GM18498 (cell line): ENCODE results near the gene TMEM143.
A peak's percentile ranks its signal among the peaks of the same experiment; 100 is the strongest.
"Not testable (repeated sequence)": the region's sequence is repeated elsewhere in the genome, so short reads cannot be mapped to it uniquely, and the experiment has no call there.

Source experiments
- ATAC-seq: cut with Tn5 transposase; IDR thresholded peaks from one replicate; pipeline ENCODE4 v1.9.1; 2021; ENCODE audit warnings: mild to moderate bottlenecking, moderate library complexity; ENCODE audit not compliant: unreplicated experiment

The TMEM143 gene

DNA sequence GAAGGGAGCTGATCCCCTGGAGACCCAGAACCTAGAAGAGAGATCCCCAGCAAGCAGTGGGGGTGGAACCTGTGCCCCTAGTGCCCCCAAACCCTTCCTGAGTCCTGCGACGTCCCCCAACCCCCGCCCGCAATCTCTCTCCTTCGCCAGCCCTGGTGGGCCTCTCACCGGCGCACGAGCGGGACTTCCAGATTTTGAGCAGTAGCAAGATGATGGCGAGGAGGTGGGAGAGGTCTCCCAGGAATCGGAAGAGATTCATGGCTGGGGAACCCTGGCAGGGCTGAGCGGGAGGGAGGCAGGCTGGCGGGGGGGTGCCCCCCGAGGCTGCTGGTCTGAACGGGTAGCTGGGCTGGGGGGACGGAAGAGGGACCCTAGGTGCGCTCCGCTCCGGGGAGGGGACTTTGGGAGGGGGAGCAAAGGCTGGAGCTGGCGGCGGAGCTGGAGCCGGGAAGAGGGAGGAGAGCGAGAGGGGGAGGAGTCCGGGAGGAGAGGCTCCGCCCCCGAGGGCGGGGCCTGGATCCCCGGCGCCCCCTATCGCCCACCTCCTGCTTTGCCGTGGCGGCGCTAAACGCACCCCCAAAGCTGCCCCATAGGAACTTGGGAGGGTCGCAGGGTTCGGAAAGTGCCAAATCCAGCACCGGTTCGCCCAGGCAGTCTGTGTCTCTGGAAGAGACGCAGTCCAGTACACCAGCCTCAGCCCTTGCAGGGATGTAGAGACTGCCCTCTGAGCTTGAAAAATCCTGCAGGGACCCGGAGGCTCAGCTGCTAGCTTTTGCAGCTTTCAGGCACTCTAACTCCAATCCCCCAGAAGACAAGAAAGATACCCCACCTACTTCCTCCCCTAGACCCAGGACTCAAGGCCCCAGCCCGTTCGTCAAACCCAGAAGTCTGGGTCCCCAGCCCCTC, 27.6 kb upstream of the TMEM143 start, which contains the start of gene KDELR1:
Gene KDELR1, minus strand, starts transcription at position 452 of the 906 bp plus-strand sequence. Its CDS starts 193 bp downstream, at position 259.
- peak; percentile 75 for ATAC-seq

DNA sequence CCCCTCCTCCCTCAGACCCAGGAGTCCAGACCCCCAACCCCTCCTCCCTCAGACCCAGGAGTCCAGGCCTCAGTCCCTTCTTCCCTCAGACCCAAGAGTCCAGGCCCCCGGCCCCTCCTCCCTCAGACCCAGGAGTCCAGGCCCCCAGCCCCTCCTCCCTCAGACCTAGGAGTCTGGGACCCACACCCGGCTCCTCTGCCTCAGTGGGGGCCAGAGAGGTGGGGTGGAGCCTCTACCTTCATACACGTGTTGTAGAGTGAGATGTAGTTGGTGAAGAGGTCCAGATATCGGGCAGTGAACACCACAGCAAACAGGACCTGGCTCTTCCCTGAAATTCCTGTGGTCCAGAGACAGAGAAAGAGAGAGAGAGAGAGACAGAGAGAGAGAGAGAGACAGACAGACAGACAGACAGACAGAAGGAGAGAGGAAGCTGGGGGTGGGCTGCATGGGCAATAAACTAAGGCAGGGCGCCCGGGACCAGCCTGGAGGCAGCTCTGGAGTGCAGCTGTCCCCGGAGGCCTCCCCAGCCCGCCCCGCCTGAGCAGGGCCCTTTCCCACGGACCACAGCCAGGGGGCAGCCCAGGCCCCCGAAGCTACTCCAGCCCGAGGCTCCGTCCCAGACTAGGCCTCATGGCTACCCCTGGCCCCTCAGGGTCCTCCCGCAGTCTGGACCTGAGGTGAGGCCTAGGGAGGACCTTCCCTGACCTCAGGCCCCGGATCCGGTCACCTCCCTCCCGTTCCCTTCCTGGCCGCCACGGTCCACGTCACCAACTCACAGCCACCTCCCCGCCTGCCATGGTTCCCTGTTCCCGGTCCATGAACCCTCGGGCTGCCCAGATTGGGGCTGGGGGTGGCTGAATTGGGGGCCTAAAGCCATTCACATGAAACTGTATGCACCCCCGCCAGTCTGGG, 26.7 kb upstream of the TMEM143 start:
- peak; percentile 53 for ATAC-seq

DNA sequence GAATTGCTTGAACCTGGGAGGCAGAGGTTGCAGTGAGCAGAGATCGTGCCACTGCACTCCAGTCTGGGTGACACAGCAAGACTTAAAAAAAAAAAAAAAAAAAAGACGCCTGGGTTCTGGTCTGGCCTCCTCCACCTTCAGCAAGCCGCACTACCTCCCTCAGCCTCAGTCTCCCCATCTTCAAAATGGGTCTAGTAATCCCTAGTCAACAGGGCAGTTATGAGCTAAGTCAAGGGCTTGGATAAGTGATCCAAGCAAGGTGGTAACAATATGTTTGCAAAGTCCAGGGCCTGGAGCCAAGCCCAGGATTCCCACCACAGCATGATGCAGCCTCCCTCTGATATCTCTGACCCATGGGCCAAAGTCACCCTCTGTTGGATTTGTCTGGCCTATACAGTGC, 23.2 kb upstream of the TMEM143 start:
- no peak for ATAC-seq

DNA sequence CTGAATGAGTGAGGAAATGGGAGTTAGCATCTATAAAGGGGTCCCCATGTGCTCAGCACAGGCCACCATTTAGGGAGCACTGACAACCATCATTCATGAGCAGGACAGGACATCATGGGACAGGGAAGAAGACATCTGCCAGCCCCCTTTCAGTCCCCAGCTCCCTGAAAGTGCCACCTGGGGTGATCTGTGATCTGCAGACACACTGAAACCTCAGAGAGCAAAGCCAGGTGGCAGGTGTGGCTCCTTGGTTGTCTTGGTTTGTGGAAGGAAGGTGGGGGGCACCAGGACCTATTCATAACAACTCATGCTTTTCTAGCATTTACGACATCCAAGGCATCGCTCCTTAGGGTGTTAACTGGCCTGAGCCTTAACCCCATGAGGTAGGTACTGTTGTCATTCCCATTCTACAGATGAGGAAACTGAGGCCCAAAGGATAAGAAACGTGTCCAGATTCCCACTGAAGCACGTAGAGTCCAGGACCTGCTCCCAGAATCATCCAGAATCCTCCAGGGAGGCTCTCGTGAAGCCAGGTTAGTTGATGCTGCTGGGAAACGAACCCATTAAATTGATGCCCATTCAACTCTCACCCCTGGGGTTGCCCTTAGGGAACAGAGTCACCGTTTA, 21.8 kb upstream of the TMEM143 start:
- no peak for ATAC-seq

DNA sequence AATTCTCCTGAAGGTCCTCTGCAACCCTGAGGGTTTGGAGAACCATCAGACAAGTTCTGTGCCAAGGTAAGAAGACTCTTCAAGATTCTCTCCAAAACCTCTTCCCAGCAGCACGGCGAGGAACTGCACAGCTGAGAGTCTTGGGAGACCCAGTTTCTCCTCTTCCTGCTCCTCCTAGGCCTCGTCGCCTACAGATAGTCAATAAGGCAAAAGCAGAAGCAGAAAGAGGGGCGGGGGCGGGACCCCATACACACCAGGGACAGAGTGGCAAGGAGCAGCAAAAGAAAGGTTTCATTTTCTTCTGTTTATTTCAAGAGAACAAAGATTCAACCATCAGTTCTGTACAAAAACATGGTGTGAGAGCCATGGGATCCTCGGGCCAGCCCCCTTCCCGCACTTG, 18.5 kb upstream of the TMEM143 start:
- no peak for ATAC-seq

DNA sequence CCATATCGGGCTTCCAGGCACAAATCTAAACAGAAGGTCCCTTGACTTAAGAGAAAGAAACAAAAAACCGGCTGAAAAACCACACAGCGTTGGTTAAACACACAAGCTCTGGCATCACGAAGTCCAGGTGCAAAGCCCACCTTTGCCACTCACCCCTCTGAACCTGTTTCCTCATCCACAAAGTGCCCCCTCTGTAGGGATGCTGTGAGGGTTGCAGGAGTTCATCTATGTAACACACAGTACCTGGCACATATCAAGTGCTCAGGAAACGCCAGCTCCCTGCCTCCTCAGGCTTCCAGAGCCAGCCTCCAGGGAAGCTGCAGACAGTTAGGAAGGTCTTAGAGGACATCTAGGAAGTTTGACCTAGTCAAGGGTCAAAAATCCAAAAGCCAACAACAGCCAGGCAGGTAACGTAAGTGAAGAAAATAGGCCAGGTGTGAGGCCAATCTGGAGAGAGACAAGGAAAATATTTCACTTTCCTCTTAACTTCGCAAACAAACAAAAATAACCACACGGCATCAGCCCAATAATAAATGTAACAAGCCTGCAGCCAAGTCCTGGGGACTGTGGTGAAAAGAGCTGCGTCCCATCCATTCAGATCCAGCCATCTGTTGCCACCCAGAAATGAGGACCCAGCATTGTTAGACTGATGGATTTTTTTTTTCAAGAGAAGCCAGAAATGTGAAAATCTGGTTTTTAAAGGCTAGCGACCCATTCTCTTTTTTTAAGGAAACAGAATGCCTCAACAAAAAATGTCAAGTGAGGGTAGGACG, 17.6 kb upstream of the TMEM143 start:
- ATAC-seq, result no peak

DNA sequence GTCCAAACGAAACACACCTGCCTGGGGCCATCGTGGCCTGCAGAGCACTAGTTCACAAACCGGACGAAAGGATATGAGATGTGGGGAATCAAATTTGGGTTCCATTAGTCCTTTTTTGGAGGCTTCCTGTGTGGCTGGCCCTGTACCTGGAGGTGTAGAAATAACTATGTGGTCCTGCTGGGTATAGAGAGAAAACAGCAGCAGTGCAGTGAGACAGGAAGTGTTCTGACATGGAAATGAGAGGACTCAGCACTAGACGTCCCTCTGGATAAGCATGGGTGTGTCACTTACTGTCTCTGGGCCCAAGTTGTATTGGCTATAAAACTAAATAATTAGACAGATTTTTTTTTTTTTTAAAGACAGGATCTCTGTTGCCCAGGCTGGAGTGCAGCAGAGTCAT, 15.3 kb upstream of the TMEM143 start:
- ATAC-seq, result no peak

DNA sequence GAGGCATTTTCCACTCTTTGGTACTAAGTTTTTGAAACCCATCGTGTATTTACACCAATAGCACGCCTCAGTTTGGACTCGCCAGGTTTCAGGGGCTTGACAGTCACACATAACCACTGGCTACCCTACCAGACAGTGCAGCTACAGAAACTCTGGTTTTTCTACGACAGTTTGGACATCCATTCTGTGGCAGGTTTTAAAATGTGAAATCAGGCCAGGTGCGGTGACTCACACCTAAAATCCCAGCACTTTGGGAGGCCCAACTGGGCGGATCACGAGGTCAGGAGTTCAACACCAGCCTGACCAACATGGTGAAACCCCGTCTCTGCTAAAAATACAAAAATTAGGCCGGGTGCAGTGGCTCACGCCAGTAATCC, 14.4 kb upstream of the TMEM143 start:
- ATAC-seq, result no peak

DNA sequence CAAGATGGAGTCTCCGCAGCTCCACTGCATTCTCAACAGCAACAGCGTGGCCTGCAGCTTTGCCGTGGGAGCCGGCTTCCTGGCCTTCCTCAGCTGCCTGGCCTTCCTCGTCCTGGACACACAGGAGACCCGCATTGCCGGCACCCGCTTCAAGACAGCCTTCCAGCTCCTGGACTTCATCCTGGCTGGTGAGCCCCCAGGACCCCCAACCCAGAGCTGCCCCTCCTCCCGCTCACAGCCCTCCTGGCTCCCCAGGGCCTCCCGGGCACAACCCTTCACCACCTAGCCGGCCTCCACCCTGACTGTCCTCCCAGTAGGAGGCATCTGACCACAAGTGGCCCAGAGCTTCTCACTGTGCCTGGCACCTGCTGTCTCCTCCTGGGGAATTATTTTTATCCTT, 9.8 kb upstream of the TMEM143 start:
- no peak for ATAC-seq

DNA sequence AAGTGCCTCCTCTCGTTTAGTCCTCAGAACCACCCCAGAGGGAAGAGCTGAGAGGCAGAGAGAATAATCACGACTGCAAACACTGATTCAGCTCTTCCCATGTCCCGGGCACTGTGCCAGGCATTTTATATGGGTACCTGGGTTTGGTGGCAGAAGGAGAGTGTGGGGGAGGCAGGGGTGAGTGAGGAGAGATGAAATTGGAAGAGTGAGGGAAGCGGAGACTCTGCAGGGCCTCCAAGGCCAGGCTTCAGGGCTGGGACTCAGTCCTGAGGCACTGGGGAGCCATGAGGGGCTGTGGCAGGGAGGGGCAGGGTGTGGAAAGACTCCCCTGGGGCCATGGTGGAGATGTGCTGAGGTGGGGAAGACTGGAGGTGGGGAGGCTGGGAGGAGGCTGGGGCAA, 9.2 kb upstream of the TMEM143 start:
- no peak for ATAC-seq

DNA sequence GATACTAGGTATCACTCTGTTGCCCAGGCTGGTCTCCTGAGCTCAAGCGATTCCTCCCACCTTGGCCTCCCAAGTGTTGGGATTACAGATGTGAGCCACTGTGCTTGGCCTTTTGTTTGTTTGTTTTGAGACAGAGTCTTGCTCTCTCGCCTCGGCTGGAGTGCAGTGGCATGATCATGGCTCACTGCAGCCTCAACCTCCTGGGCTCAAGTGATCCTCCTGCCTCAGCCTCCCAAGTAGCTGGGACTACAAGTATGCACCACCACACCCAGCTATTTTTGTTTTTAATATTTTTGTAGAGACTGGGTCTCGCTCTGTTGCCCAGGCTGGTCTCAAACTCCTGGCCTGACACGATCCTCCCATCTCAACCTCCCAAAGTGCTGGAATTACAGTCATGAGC, 8.0 kb upstream of the TMEM143 start:
- not testable (repeated sequence) for ATAC-seq

DNA sequence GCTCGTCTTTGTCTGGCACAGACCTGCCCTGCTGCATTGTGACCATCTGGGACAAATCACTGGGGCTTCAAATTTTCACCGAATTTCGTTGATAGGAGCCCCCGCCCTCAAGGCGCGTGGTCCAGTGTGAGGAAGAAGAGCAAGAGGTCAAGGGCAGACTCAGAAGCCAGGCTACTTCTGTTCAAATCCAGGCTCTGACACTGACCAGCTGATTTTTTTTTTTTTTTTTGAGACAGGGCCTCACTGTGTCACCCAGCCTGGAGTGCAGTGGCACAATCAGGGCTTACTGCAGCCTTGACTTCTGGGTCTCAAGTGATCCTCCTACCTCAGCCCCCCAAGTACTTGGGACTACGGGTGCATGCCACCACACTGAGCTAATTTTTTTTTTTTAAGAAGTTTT, 7.6 kb upstream of the TMEM143 start:
- ATAC-seq, result no peak

DNA sequence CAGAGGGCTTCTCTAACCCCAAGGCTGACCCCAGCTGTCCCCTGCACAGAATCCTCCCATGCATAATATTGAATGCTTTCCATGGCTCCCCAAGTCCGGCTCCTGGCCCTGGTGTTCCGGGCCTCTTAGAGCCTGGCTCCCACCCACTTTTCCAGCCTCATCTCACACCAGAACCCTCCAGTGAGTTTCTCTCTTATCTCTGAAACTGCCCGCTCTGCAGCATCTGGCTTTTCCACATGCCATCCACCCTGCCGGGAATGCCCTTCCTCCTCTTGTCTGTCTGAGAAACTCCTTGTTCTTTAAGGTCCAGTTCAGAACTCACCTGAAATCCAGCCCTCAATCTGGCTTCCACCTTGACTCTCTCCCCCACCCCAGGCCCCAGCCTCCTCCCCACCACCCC, 7.2 kb upstream of the TMEM143 start:
- no peak for ATAC-seq

DNA sequence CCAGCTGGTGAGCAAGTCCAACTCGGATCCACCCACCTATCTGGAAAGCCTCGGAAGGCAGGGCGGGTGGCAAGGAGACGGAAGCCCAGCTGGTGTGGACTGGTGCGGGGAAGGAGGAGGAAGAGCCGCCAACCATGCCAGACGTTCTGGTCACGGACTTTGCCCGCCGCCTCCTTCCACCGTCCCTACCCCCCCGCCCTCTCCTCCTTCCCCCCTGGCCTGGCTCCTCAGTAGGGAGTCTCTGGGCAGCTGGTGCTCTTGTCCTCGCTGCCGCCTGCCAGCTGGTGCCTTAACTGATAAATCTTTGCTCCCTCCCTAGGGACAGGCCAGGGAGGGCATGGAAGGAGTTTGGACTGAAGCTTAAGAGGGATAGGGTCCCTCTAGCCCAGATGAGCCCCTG, 5.2 kb upstream of the TMEM143 start:
- ATAC-seq, result no peak

DNA sequence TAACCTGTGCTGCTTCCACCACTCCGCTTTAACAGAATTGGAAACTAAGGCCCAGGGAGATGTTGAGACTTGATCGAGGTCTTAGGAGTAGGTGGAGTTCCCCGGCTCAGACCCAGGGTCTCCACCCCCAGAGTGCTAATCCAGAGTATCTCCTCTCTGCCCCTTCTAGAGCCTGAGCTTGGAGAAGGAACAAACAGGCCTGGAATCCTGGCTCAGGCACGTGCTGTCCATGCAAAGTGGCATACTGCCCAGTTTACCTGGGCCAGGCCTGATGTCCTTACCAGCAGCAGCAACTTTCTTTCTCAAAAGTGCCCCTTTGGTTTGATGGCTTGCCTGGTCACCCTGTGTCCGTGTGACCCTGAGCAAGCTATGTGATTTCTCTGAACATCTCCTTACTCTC, 4.1 kb upstream of the TMEM143 start:
- ATAC-seq, result no peak

DNA sequence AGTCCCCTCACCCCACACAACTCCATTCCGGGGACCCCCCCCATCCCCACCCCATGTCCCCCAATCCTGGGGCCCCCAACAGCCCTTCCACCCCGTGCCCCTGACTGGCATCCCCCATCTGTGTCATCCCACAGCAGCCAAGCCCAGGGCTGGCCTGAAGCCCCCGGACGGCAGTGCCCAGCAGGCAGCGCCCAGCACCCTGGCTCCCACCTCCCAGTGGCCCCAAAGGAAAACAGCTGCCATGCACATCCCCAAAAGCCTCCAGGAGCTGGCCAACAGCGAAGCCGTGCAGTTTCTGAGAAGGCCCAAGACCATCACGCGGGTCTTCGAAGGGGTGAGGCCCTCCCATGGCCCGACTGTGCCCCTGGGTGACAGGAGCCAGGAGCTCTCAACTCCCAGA, 1.9 kb upstream of the TMEM143 start:
- ATAC-seq, result no peak

DNA sequence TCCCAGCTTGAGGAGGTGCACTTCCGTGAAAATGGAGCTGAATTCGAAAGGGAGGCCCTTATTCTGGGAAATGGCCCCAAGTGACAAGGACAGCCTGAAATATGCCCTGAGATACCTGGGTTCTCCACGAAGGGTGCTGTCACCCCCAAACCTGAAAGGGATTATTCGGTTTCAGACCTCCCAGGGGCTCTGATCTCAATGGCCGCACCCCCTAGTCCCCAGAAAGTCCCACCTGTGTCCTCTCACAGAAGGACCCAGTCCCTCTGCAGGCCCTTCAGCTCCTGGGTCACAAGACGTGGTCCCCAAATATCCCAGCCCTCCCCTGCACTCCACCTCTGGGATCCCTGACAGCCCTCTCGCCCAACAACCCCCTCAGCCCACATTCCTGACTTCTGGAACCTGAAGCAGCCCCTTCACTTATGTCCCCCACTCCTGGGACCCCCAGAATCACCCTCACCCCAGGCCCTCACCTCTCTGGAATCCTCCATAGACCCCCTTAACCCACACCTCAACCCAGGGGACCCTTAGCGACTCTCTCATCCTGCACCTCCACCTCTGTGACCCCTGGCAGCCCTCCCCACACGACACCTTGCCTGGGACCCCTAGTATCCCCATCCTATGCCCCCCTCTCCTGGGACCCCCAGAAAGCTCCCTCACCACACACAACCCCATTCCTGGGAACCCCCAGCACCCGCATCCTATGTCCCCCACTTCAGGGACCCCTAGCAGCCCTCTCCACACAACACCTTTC, 1.0 kb upstream of the TMEM143 start:
- ATAC-seq, result no peak

DNA sequence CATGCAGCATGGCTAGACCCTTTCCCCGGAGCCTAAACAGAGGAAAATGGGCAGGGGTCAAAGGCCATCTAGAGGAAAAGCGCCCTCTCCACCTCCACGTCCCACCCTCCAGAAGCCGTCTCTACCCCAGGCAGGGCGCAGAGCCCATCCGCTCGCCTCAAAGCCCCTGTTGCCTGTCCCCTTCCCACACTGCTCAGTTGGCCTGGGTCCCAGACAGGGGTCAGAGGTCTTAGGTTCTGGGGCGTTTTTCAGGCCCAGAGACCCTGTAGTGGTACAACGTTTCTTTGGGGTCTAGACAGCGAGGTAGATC, 285 bp downstream of the TMEM143 start:
- ATAC-seq, result peak; percentile 16

DNA sequence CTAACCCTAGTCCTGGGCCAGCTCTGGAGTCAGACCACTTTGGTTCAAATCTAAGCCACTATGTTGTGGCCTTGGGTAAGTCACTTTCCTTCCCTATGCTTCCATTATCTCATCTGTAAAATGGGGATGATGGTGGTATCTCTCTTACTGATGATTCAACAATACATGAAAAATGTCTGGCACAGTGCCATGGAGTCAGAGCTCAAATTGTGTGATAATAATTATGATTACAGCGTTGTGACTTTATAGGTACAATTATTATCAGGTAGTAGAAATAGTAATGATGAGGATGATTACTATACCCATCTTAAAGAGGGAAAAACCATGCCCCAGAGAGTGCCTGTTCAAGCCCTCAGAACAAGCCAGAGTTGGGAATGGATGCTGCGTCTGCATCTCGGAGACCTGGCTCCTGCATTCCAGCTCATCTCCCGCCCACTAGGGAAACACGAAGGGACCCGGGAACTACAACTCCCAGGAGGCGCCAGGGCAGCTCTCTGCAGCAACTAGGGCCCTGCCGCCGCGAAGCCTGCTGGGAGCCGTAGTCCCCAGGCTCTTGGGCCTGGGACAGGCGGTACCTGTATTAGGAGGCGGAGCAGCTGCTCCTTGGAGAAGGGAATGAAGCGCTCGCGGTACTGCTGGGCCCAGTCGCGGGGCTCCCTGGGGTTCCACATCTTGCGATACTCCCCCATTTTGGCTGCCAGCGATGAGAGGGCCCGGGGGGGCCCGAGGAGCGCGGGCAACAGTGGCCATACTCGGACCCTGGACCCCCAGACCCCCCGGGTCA, 832 bp downstream of the TMEM143 start:
- ATAC-seq, result peak; percentile 59
